GM12878 (cell line): ENCODE data around the gene CLEC16A.

ENCODE experiments used
- CTCF ChIP-seq, 3 experiments: IDR thresholded peaks in 2 of 3; conservative IDR thresholded peaks in 1 of 3; 2 replicates each; pipeline ENCODE4 v1.5.1; 2011; ENCODE audit warnings: low read depth in 3 of 3, low read length in 3 of 3, mild to moderate bottlenecking in 3 of 3, control low read depth in 2 of 3, moderate library complexity in 2 of 3, inconsistent platforms in 1 of 3, mixed read lengths in 1 of 3; ENCODE audit not compliant: control insufficient read depth in 2 of 3, insufficient read depth in 1 of 3; ENCODE audit errors: extremely low read depth in 1 of 3
- MAX ChIP-seq: IDR thresholded peaks from 2 replicates; pipeline ENCODE4 v1.6.1; 2012; ENCODE audit warnings: low read depth, low read length, improper control_type of control experiment
- POLR2A ChIP-seq: IDR thresholded peaks from 2 replicates; pipeline ENCODE4 v1.6.1; 2011; ENCODE audit warnings: low read depth, mild to moderate bottlenecking, low read length
- POLR2AphosphoS5 ChIP-seq: IDR thresholded peaks from 2 replicates; pipeline ENCODE4 v1.6.1; 2011; ENCODE audit warnings: mild to moderate bottlenecking, low read length, inconsistent platforms
- SREBF1 ChIP-seq: IDR thresholded peaks from 2 replicates; pipeline ENCODE4 v1.6.1; 2012; ENCODE audit warnings: mild to moderate bottlenecking, low read length

- TF ChIP-seq POLR2AphosphoS5: no peak; the same call in 1 of the 2 replicates
- no peak for TF ChIP-seq SREBF1
- TF ChIP-seq MAX: no peak
- TF ChIP-seq POLR2A: no peak
- no peak for TF ChIP-seq CTCF (IDR thresholded peaks at IDR 0.05 in 2 of 3, conservative IDR thresholded peaks at IDR 0.05 in 1 of 3; ENCODE audit: control insufficient read depth in 2 of 3, extremely low read depth in 1 of 3, insufficient read depth in 1 of 3, low read depth in 3 of 3, low read length in 3 of 3)
These were observed 227.5 kb downstream of the CLEC16A start for GRCh38 chr16:11171757-11172299.
